ENCODE data around the gene CLCN6. TPM values are rescaled to one million over a fixed set of nuclear protein-coding genes. Genes with fewer than 3 reads are reported as not detected.

The CLCN6 gene
- total and polyA plus RNA-seq, 2 of the 13 experiments (the other 11 are each of a cell fraction or from before 2014, with no cell fraction given), result 14.9 to 19.3 TPM

DNA sequence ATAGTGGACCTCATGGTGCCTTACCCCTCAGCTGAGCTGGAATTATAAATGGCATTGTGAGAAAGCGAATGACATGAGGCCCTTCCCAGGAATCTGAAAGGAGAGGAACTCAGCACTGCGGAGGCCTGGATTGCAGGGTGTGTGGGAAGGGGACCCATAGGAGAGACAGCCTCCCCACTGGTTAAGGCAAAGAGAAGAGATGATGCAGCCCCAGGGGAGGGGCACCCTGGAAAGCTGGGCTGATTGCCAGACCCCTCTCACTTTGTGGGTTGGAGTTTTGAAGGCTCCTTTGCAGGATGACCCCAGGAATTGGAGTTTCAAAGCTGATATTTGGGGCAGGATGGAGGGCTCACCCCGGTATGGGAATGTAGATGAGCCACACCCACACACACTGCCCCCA is 50.7 kb downstream of the CLCN6 start:
- no peak overlapping the region for H2AFZ ChIP-seq (ENCODE audit: low read length)
- no peak overlapping the region for H3K9ac ChIP-seq (ENCODE audit: insufficient read depth, low read depth, low read length)
- intact Hi-C loops (cut with micrococcal nuclease; ENCODE audit: unreplicated experiment) (no loop called here), in situ Hi-C loops (cut with HindIII; ENCODE audit: extremely low pct_ligation_motif_present, low pct_unique_long_range_greater_than_20kb) (no loop called here)
- 83% methylated on average over 2 of the region's 3 CpGs for WGBS (ENCODE audit: low lambda C conversion rate)
- H3K4me3 ChIP-seq (replicated peaks in 1 of 3; ENCODE audit: insufficient read depth in 1 of 3, low read depth in 2 of 3, low read length in 3 of 3), result no peak overlapping the region
- no peak overlapping the region for H3K27ac ChIP-seq (ENCODE audit: extremely low read length, insufficient read depth, low read length)
- BruUV-seq (replicated peaks), result no TSS peak
- no peaks in the 10 kb centered on the region for H3K79me2 ChIP-seq (ENCODE audit: insufficient read depth, low read length)
- no peak for DNase-seq (ENCODE audit: low spot score)
- no peaks in the 10 kb centered on the region for H3K9me3 ChIP-seq (ENCODE audit: low read length)
- H4K20me1 ChIP-seq (ENCODE audit: insufficient read depth, low read length), result no peaks in the 10 kb centered on the region
- ChIA-PET CTCF (ENCODE audit: low intra/inter-chr PET ratio, low total read pairs) (no interaction called here), POLR2A (no interaction called here)
- no peaks in the 10 kb centered on the region for H3K36me3 ChIP-seq (replicated peaks in 1 of 2; ENCODE audit: control insufficient read depth in 1 of 2, insufficient read depth in 2 of 2, low read length in 2 of 2)
- TF ChIP-seq YEATS4 (CRISPR knock-in tag; IDR thresholded peaks at IDR 0.05; ENCODE audit: borderline replicate concordance) (no peak), SMARCE1 (IDR thresholded peaks at IDR 0.05; ENCODE audit: borderline replicate concordance) (no peak), ZNF773 (CRISPR knock-in tag; IDR thresholded peaks at IDR 0.05; ENCODE audit: borderline replicate concordance) (no peak), CREB1 (IDR thresholded peaks at IDR 0.05) (no peak), CREB1 (CRISPR knock-in tag; IDR thresholded peaks at IDR 0.05) (no peak), EED (CRISPR knock-in tag; IDR thresholded peaks at IDR 0.05) (no peak), KLF9 (CRISPR knock-in tag; IDR thresholded peaks at IDR 0.05; ENCODE audit: low read depth) (no peak), ZBTB8A (CRISPR knock-in tag; IDR thresholded peaks at IDR 0.05; ENCODE audit: borderline replicate concordance, low read depth) (no peak)
- H3K4me2 ChIP-seq (ENCODE audit: low read depth, low read length), result no peak overlapping the region
- H3K4me1 ChIP-seq (ENCODE audit: insufficient read depth, low read length), result no peaks in the 10 kb centered on the region
- peaks cover 2 to 31% of the 10 kb centered on the region in 2 experiments; a peak in 4 of 5 replicates for H3K27me3 ChIP-seq (ENCODE audit: control insufficient read depth in 1 of 2, insufficient read depth in 2 of 2, low read length in 2 of 2)
- ATAC-seq, result no peak
- FAIRE-seq, result no peak

- BruUV-seq (replicated peaks), result no TSS peak
- Histone ChIP-seq H3K27ac (ENCODE audit: extremely low read length, insufficient read depth, low read length) (no peak overlapping the region), H3K79me2 (ENCODE audit: insufficient read depth, low read length) (no peaks in the 10 kb centered on the region), H3K9me3 (ENCODE audit: low read length) (no peaks in the 10 kb centered on the region), H3K4me3 (replicated peaks in 1 of 3; ENCODE audit: insufficient read depth in 1 of 3, low read depth in 2 of 3, low read length in 3 of 3) (no peak overlapping the region), H2AFZ (ENCODE audit: low read length) (no peak overlapping the region), H4K20me1 (ENCODE audit: insufficient read depth, low read length) (no peaks in the 10 kb centered on the region), H3K27me3 (ENCODE audit: control insufficient read depth in 1 of 2, insufficient read depth in 2 of 2, low read length in 2 of 2) (peaks cover 2 to 31% of the 10 kb centered on the region in 2 experiments; a peak in 4 of 5 replicates), H3K36me3 (replicated peaks in 1 of 2; ENCODE audit: control insufficient read depth in 1 of 2, insufficient read depth in 2 of 2, low read length in 2 of 2) (no peaks in the 10 kb centered on the region), H3K4me1 (ENCODE audit: insufficient read depth, low read length) (no peaks in the 10 kb centered on the region), H3K9ac (ENCODE audit: insufficient read depth, low read depth, low read length) (no peak overlapping the region), H3K4me2 (ENCODE audit: low read depth, low read length) (no peak overlapping the region)
- intact Hi-C loops (cut with micrococcal nuclease; ENCODE audit: unreplicated experiment), result no loop called here
- FAIRE-seq (no peak), DNase-seq (ENCODE audit: low spot score) (no peak), ATAC-seq (no peak)
- 31% methylated on average over 10 of the region's 10 CpGs for WGBS (ENCODE audit: low lambda C conversion rate)
- ChIA-PET POLR2A (no interaction called here), CTCF (ENCODE audit: low intra/inter-chr PET ratio, low total read pairs) (no interaction called here)
- TF ChIP-seq ZNF879 (CRISPR knock-in tag; IDR thresholded peaks at IDR 0.05) (no peak), MAFK (conservative IDR thresholded peaks at IDR 0.05 in 1 of 2, IDR thresholded peaks at IDR 0.05 in 1 of 2; ENCODE audit: low read length in 2 of 2) (peak; percentile 6 to 20; a peak in 1 of 4 replicates)
- in situ Hi-C loops (cut with HindIII; ENCODE audit: extremely low pct_ligation_motif_present, low pct_unique_long_range_greater_than_20kb), result no loop called here
Observed at GRCh38 chr1:11857164-11857851, 51.3 kb downstream of the CLCN6 start.

All from HepG2 (cell line).